Endothelial cell of umbilical vein (primary cell): Measurements from ENCODE around the gene SLC37A1. TPM values are rescaled to one million over a fixed set of nuclear protein-coding genes. Genes with fewer than 3 reads are reported as not detected.

Experiments
- BruUV-seq: library from RNA; stranded (reverse); fragments of 400-500 nt; replicated peaks from 2 replicates; lab custom pipeline; 2021; lab: Mats Ljungman, UMichigan
- CTCF ChIA-PET: fragments of 300-600, 350-600 bp; sonication (Branson Sonifier 250); formaldehyde crosslinking; loops from one replicate; lab custom pipeline; 2021; ENCODE audit warnings: antibody characterized with exemption, inconsistent platforms; lab: Charles Lee
- POLR2A ChIA-PET: fragments of 300-600, 350-600 bp; sonication (Branson Sonifier 250); formaldehyde crosslinking; loops from one replicate; lab custom pipeline; 2021; ENCODE audit warnings: antibody characterized with exemption, inconsistent platforms; lab: Charles Lee
- DNase-seq: peaks from one replicate; pipeline ENCODE4 v3.0.0-alpha.2; 2011; ENCODE audit warnings: low read depth, low spot score
- FAIRE-seq: peaks from 2 replicates; lab custom pipeline; 2011; peaks lifted over from hg19 to GRCh38; lab: Jason Lieb, UNC
- H2AFZ ChIP-seq: 2 replicates; pipeline ENCODE4 v1.6.0; 2012; ENCODE audit warnings: low read depth, low read length, control low read depth, inconsistent platforms
- H3K27ac ChIP-seq: 2 replicates; pipeline ENCODE4 v1.5.1; 2011; ENCODE audit warnings: low read depth, mild to moderate bottlenecking, control low read depth, low read length, moderate library complexity; ENCODE audit not compliant: insufficient read depth
- H3K27me3 ChIP-seq, 2 experiments: 2 replicates each; pipeline versions ENCODE4 v1.6.0 to v1.6.1; 2011; ENCODE audit warnings: low read length in 2 of 2, mixed read lengths in 1 of 2; ENCODE audit not compliant: control insufficient read depth in 2 of 2, insufficient read depth in 2 of 2
- H3K36me3 ChIP-seq, 2 experiments: 2 replicates in 1 of 2; 3 replicates in 1 of 2; pipeline ENCODE4 v1.5.1; 2011; ENCODE audit warnings: low read length in 2 of 2, mild to moderate bottlenecking in 1 of 2, moderate library complexity in 1 of 2; ENCODE audit not compliant: control insufficient read depth in 2 of 2, insufficient read depth in 2 of 2; ENCODE audit errors: extremely low read depth in 1 of 2
- H3K4me1 ChIP-seq: 3 replicates; pipeline ENCODE4 v1.5.1; 2011; ENCODE audit warnings: mild to moderate bottlenecking, low read length; ENCODE audit not compliant: control insufficient read depth, insufficient read depth; ENCODE audit errors: extremely low read depth
- H3K4me2 ChIP-seq: 2 replicates; pipeline ENCODE4 v1.6.1; 2011; ENCODE audit warnings: low read length, control low read depth, mixed read lengths; ENCODE audit not compliant: insufficient read depth
- H3K4me3 ChIP-seq, 3 experiments: fragments of 200-600 bp in 1 of 3; sonication (generic), shearing (Covaris generic) in 1 of 3; replicated peaks in 1 of 3; 2 replicates each; pipeline ENCODE4 v1.5.1; 2011 to 2016; ENCODE audit warnings: control low read depth in 3 of 3, low read length in 3 of 3, mild to moderate bottlenecking in 2 of 3, inconsistent platforms in 1 of 3, low read depth in 1 of 3, moderate library complexity in 1 of 3; ENCODE audit not compliant: insufficient read depth in 1 of 3
- H3K79me2 ChIP-seq: 2 replicates; pipeline ENCODE4 v1.6.0; 2012; ENCODE audit warnings: low read length, inconsistent platforms; ENCODE audit not compliant: control insufficient read depth, insufficient read depth
- H3K9ac ChIP-seq: replicated peaks from 2 replicates; pipeline ENCODE3; 2011; ENCODE audit warnings: low read length, control low read depth; ENCODE audit not compliant: insufficient read depth; ENCODE audit errors: extremely low read depth
- H3K9me1 ChIP-seq: replicated peaks from 3 replicates; pipeline ENCODE4 v1.6.0; 2011; ENCODE audit warnings: mild to moderate bottlenecking, low read length; ENCODE audit not compliant: control insufficient read depth, insufficient read depth; ENCODE audit errors: extremely low read depth
- H3K9me3 ChIP-seq: replicated peaks from 2 replicates; pipeline ENCODE4 v1.5.1; 2012; ENCODE audit warnings: low read length, inconsistent platforms; ENCODE audit not compliant: control insufficient read depth, insufficient read depth
- H4K20me1 ChIP-seq: replicated peaks from 2 replicates; pipeline ENCODE3; 2011; ENCODE audit warnings: mild to moderate bottlenecking, low read length; ENCODE audit not compliant: control insufficient read depth, insufficient read depth; ENCODE audit errors: extremely low read depth
- CTCF ChIP-seq, 2 donors: IDR thresholded peaks; 1 replicate in 1 of 2; 2 replicates in 1 of 2; pipeline ENCODE4 v1.5.1; 2011; ENCODE audit warnings: low read length in 2 of 2, mild to moderate bottlenecking in 2 of 2, moderate library complexity in 2 of 2, control low read depth in 1 of 2, inconsistent platforms in 1 of 2, low read depth in 1 of 2; ENCODE audit not compliant: insufficient read depth in 1 of 2; ENCODE audit errors: extremely low read depth in 1 of 2
- EZH2 ChIP-seq: IDR thresholded peaks from 2 replicates; pipeline ENCODE4 v1.6.1; 2012; ENCODE audit warnings: borderline replicate concordance, low read depth, mild to moderate bottlenecking, moderate library complexity, low read length, inconsistent platforms; ENCODE audit not compliant: severe bottlenecking
- FOS ChIP-seq: IDR thresholded peaks from 2 replicates; pipeline ENCODE4 v1.6.1; 2011; ENCODE audit warnings: mild to moderate bottlenecking, low read length, moderate library complexity, borderline replicate concordance; ENCODE audit not compliant: insufficient read depth
- GATA2 ChIP-seq: IDR thresholded peaks from 2 replicates; pipeline ENCODE4 v1.7.0; 2011; ENCODE audit warnings: low read depth, mild to moderate bottlenecking, moderate library complexity, mixed read lengths, low read length; ENCODE audit not compliant: insufficient read length, insufficient read depth
- JUN ChIP-seq: IDR thresholded peaks from 2 replicates; pipeline ENCODE4 v1.6.1; 2011; ENCODE audit warnings: borderline replicate concordance, low read depth; ENCODE audit not compliant: insufficient read length, insufficient read depth
- MAX ChIP-seq: IDR thresholded peaks from 2 replicates; pipeline ENCODE4 v1.6.1; 2011; ENCODE audit not compliant: insufficient read depth, insufficient read length
- MYC ChIP-seq: IDR thresholded peaks from one replicate; pipeline ENCODE4 v1.6.1; 2011; ENCODE audit warnings: mild to moderate bottlenecking, low read depth, low read length
- POLR2A ChIP-seq: IDR thresholded peaks from 2 replicates; pipeline ENCODE4 v1.6.1; 2012; ENCODE audit warnings: low read depth, mild to moderate bottlenecking, control low read depth, low read length
- POLR2AphosphoS5 ChIP-seq: IDR thresholded peaks from 2 replicates; pipeline ENCODE4 v1.6.1; 2012; ENCODE audit warnings: low read depth, mild to moderate bottlenecking, control low read depth, low read length, moderate library complexity; ENCODE audit not compliant: insufficient read depth
- dilution Hi-C: fragments of 300-500 bp; cut with MboI; formaldehyde crosslinking; loops from one replicate; pipeline ENCODE4 v1.15.0; 2019; ENCODE audit warnings: low sequenced_read_pairs; ENCODE audit not compliant: extremely low pct_ligation_motif_present
- intact Hi-C: fragments of 100-400 bp; cut with micrococcal nuclease; formaldehyde crosslinking; loops from one replicate; pipeline ENCODE4 v1.10.0; 2022
- polyA plus RNA-seq, 4 experiments: library from polyadenylated mRNA; depleted of rRNA in 3 of 4; stranded (reverse) in 3 of 4; unstranded in 1 of 4; fragments of >200 nt; gene quantifications; 2 replicates each; pipeline versions ENCODE4 v1.2.1 to v1.2.3, GENCODE V29; 2011 to 2012; ENCODE audit warnings: missing spikeins in 1 of 4
- total RNA-seq: library from RNA; stranded (reverse); gene quantifications from 2 replicates; pipeline ENCODE4 v1.2.3, GENCODE V29; 2021

SLC37A1 gene
- total and polyA plus RNA-seq, 2 donors (not counting 3 experiments of a cell fraction or from before 2014, with no cell fraction given) = 4.7 to 7.6 TPM

DNA sequence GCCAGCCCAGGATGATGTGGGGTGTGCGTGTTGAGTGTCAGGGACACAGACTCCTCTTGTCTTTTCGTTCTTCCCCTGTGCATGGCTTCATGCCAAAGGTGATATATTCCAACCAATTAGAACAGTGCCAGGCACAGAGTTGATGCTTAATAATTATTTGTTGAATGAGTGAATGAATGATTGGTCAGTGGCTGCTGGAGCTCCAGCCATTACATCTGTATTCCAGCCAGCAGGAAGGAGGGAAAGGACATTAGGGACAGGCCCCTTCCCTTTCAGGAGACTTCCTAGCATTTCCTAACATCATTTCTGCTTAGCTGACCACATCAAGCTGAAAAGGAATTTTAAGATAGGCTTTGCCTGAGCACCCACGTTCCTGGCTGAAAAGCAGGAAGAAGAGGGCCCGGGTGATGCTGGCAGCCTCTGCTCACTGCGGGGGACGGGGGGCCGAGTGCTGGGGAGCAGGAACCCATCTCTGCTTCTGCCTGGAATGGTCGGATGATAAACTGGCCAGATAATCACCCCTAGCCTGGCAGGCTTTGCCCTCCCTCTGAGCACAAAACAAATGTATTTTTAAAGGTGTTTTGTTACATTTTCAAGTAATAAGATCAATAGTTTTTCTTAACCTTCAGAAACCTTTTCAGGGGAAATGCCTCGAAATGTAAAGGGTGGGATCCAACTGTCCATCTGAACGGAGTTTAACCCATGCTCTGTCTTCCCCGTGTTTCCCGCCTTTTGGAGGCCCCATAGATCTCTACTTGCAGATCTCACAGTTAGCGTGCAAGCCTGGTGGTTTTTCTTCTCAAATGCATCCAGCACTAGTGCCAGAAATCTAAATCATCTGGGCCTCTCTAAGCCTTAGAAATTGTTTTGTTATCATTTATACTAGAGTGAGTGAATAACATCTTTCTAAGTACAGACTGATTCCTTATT is 39.0 kb downstream of the SLC37A1 start:
- Histone ChIP-seq H4K20me1 (no peaks in the 10 kb centered on the region), H3K4me3 (no peak overlapping the region), H3K79me2 (no peaks in the 10 kb centered on the region), H3K27ac (no peak overlapping the region), H3K4me2 (no peak overlapping the region), H3K9me3 (no peaks in the 10 kb centered on the region), H3K36me3 (no peaks in the 10 kb centered on the region), H3K4me1 (no peaks in the 10 kb centered on the region), H2AFZ (no peak overlapping the region), H3K9ac (no peak overlapping the region), H3K9me1 (no peaks in the 10 kb centered on the region), H3K27me3 (no peaks in the 10 kb centered on the region)
- dilution Hi-C loops (no loop called here), intact Hi-C loops (no loop called here)
- TF ChIP-seq FOS (no peak), MYC (no peak), MAX (no peak), EZH2 (no peak), POLR2A (no peak), POLR2AphosphoS5 (no peak), GATA2 (no peak), CTCF (IDR thresholded peaks at IDR 0.05; ENCODE audit: extremely low read depth in 1 of 2, insufficient read depth in 1 of 2, low read depth in 1 of 2, low read length in 2 of 2) (no peak), JUN (no peak)
- FAIRE-seq (no peak), DNase-seq (no peak)
- ChIA-PET CTCF (no interaction called here), POLR2A (no interaction called here)
- BruUV-seq = no TSS peak
